GM18907 (cell line): ENCODE measurements around the gene PHF13.

Experiments
- ATAC-seq: cut with Tn5 transposase; IDR thresholded peaks from one replicate; pipeline ENCODE4 v1.9.1; 2021; ENCODE audit warnings: mild to moderate bottlenecking, moderate library complexity; ENCODE audit not compliant: unreplicated experiment

The PHF13 gene

GRCh38 chr1:6613361-6614018 lies at the start of gene PHF13:
TSS of gene PHF13 (plus strand) at chr1:6613731. CDS start at chr1:6614067, 336 bp downstream.
- ATAC-seq: peak; percentile 91

DNA sequence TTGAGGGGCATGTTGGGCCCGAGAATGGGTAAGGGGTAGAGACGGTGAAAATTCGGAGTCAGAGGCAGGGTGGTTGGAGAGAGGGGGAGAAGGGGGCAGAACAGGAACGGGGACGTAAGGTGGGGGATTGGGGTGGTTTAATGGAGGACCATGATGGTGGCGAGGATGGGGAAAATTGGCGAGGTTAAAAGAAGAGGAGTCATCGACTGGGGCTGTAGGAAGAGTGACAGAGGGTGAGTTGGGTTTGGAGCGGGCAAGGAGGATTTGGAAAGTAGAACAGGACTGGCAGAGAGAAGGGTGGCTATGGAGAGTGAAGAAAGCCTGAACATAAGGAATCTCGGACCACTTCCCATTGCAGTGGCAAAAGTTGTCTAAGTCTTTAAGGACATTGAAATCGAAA lies 44.5 kb upstream of the PHF13 start:
- ATAC-seq: no peak

- ATAC-seq: no peak
These were observed 43.4 kb upstream of the PHF13 start for GRCh38 chr1:6570100-6570499.

GRCh38 chr1:6570987-6571386 lies 42.5 kb upstream of the PHF13 start:
- no peak for ATAC-seq

GRCh38 chr1:6572653-6573383 lies 40.7 kb upstream of the PHF13 start:
- ATAC-seq: no peak

DNA sequence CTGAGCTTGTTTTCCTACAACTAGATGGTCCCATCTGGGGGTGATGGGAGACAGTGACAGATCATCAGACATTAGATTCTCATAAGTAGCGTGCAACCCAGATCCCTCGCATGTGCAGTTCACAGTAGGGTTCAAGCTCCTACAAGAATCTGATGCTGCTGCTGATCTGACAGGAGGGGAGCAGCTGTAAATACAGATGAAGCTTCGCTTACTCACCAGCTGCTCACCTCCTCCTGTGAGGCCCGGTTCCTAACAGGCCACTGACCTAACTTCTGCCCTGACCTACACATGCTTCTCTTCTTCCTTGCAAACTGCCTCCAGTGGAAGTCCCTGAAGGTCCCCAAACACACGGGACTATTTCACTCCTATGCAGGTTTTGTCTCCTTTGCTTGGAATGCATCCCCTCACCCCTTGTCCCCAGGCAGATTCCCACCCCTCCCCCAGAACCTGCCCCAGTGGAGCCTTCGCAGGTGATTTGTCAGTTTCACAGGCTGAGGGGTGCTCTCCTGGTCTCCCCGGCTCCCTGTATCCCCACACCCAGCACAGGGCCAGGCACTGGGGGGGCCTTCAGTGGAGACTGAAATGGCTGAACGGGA lies 39.4 kb upstream of the PHF13 start:
- ATAC-seq: no peak

DNA sequence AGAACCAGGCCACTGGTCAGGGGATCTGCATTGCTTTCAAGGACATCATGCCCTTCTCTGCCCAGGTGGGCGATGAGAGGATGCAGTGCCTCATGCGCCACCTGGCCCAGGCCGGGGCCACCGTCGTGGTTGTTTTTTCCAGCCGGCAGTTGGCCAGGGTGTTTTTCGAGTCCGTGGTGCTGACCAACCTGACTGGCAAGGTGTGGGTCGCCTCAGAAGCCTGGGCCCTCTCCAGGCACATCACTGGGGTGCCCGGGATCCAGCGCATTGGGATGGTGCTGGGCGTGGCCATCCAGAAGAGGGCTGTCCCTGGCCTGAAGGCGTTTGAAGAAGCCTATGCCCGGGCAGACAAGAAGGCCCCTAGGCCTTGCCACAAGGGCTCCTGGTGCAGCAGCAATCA lies 38.7 kb upstream of the PHF13 start:
- ATAC-seq: no peak

DNA sequence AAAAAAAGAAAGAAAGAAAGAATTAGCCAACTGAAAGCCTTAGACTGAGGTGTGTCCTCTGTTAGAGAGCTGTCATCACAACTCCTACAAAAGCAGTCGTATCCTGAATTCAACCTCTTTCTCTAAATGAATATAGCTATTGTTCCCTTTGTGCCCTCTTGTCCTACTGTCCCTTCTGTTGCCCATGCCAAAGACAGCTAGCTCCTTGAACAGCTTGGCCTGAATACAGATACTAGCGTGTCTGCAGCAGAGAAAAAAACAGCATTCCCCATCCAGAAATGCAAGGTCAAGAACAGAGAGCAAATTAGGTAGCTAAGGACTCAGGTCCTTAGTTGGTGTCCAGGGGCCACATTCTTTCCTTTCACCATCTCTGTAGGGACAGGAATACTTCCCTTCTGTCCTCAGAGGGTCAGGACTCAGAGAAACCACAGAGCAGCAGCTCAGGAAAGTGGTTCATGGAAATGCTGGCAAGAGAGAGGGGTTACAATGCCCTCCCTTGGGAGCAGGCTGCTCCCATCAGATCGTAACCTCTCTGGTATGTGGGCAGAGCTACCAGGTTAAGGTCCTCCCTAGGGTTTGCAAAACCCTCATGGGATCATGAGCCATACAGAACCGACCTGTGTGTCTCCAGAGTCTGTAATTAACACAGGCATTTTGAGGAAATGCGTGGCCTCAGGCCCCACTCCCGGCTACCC lies 35.6 kb upstream of the PHF13 start:
- ATAC-seq: no peak

DNA sequence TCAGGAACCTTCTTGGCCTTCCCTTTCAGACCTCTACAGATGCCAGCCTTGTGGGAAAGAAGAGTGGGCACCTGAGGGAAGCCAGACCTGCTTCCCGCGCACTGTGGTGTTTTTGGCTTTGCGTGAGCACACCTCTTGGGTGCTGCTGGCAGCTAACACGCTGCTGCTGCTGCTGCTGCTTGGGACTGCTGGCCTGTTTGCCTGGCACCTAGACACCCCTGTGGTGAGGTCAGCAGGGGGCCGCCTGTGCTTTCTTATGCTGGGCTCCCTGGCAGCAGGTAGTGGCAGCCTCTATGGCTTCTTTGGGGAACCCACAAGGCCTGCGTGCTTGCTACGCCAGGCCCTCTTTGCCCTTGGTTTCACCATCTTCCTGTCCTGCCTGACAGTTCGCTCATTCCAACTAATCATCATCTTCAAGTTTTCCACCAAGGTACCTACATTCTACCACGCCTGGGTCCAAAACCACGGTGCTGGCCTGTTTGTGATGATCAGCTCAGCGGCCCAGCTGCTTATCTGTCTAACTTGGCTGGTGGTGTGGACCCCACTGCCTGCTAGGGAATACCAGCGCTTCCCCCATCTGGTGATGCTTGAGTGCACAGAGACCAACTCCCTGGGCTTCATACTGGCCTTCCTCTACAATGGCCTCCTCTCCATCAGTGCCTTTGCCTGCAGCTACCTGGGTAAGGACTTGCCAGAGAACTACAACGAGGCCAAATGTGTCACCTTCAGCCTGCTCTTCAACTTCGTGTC lies 34.7 kb upstream of the PHF13 start:
- no peak for ATAC-seq

DNA sequence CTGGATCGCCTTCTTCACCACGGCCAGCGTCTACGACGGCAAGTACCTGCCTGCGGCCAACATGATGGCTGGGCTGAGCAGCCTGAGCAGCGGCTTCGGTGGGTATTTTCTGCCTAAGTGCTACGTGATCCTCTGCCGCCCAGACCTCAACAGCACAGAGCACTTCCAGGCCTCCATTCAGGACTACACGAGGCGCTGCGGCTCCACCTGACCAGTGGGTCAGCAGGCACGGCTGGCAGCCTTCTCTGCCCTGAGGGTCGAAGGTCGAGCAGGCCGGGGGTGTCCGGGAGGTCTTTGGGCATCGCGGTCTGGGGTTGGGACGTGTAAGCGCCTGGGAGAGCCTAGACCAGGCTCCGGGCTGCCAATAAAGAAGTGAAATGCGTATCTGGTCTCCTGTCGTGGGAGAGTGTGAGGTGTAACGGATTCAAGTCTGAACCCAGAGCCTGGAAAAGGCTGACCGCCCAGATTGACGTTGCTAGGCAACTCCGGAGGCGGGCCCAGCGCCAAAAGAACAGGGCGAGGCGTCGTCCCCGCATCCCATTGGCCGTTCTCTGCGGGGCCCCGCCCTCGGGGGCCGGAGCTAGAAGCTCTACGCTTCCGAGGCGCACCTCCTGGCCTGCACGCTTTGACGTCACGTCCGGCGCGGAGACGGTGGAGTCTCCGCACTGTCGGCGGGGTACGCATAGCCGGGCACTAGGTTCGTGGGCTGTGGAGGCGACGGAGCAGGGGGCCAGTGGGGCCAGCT lies 34.0 kb upstream of the PHF13 start, which contains the start of gene ZBTB48:
Gene ZBTB48 (plus strand): TSS at position 621 of the 745 bp plus-strand sequence. CDS start 616 bp downstream, outside the sequence.
- ATAC-seq: peak; percentile 94

GRCh38 chr1:6580119-6580592 lies 33.4 kb upstream of the PHF13 start:
- peak; percentile 6 for ATAC-seq

DNA sequence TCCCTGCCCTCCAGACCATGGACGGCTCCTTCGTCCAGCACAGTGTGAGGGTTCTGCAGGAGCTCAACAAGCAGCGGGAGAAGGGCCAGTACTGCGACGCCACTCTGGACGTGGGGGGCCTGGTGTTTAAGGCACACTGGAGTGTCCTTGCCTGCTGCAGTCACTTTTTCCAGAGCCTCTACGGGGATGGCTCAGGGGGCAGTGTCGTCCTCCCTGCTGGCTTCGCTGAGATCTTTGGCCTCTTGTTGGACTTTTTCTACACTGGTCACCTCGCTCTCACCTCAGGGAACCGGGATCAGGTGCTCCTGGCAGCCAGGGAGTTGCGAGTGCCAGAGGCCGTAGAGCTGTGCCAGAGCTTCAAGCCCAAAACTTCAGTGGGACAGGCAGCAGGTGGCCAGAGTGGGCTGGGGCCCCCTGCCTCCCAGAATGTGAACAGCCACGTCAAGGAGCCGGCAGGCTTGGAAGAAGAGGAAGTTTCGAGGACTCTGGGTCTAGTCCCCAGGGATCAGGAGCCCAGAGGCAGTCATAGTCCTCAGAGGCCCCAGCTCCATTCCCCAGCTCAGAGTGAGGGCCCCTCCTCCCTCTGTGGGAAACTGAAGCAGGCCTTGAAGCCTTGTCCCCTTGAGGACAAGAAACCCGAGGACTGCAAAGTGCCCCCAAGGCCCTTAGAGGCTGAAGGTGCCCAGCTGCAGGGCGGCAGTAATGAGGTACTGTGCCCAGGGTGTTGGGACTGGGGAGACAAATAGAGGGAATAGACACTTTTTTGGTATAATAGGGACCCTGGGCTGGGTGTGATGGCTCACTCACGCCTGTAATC lies 32.7 kb upstream of the PHF13 start:
- no peak for ATAC-seq

DNA sequence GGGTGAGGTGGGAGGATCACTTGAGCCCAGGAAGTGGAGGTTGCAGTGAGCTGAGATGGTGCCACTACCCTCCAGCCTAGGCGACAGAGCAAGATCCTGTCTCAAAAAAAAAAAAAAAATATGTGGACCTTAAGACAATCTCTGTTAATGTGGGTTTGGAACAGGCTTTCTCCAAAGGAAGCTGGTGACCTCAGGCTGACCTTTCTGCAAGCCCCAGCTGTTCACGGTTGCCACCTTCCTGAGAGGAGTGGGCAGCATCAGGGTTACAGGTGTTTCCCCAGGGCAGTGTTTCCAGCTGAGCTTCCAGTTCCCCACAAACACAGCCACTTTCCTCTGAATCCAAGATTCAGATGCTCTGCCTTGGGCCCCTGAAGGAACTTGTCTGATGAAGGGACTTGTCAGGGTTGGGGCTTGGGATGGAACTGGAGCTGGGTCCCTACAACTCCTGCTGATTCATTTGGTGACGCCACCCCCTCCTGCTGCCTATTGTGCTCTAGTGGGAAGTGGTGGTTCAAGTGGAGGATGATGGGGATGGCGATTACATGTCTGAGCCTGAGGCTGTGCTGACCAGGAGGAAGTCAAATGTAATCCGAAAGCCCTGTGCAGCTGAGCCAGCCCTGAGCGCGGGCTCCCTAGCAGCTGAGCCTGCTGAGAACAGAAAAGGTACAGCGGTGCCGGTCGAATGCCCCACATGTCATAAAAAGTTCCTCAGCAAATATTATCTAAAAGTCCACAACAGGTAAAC lies 31.8 kb upstream of the PHF13 start:
- ATAC-seq: no peak

DNA sequence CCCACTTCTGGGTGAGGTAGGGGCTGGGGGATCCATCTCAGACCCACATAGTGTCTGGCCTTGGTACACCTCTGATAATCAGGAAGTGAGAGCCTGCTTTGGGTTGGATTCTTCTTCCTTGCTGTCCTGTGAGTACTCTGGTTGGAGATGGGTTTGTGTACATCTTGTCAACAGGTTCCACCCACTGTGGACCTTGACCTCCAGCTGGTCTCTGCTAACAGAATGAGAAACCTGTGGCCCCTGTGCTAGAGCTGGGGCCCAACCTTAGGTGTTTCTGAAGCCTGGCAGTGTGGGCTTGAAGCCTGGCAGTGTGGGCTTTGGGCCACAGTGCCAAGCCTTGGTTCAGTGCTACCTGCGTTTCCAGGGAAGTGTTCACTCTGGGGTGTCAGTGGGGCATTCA lies 31.2 kb upstream of the PHF13 start:
- ATAC-seq: no peak

GRCh38 chr1:6584126-6585080 lies 29.1 kb upstream of the PHF13 start:
- ATAC-seq: no peak

- no peak for ATAC-seq
These were observed 28.3 kb upstream of the PHF13 start for GRCh38 chr1:6585081-6585722.

GRCh38 chr1:6585841-6586240 lies 27.7 kb upstream of the PHF13 start:
- no peak for ATAC-seq
